ENCODE results near the gene FBXW10B.
"Not testable (repeated sequence)": the region's sequence is repeated elsewhere in the genome, so short reads cannot be mapped to it uniquely, and the experiment has no call there.

FBXW10B gene

DNA sequence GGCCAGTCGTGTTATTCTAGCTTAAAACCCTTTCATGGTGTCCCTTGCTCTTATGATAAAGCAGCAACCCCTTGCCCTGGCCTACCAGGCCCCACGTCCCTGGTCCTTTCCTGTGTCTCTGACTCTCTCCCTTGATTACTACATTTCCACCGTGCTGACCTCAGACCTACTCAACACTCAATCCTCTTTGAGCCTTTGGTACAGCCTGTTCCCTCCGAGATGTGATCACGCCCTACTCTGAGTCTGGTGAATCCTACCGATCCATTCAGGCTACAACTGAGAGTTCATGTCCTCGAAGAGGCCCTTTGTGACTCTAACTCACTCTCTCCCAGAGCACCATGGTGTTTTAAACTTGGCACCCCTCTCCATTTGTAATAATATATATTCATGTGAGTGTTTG, 10.5 kb upstream of the FBXW10B start:
- DNase-seq: not testable (repeated sequence)

DNA sequence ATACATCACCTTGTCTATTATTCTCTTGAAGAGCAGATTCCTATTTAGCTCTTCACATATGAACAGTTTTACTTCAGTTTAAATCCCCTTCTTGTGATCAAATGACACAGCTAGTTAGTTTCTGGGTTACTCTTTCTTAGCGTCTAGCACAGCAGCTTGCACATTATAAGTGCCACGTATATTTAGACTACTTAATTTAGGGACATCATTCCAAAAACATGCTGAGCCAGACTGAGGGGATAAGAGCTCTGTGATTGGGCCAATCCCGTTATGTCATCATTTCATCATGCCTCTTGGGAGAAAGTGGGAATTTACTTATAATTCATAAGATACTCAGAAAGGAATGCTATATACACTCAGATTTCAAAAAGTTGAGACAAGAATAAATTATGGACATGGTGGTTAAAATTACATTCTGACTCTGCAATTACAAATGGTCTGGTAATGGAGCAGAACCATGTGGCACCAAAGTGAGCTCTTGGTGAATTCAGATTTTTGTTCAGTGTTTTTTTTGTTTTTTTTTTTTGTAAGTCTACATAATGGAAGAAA, 4.2 kb upstream of the FBXW10B start:
- not testable (repeated sequence) for DNase-seq

DNA sequence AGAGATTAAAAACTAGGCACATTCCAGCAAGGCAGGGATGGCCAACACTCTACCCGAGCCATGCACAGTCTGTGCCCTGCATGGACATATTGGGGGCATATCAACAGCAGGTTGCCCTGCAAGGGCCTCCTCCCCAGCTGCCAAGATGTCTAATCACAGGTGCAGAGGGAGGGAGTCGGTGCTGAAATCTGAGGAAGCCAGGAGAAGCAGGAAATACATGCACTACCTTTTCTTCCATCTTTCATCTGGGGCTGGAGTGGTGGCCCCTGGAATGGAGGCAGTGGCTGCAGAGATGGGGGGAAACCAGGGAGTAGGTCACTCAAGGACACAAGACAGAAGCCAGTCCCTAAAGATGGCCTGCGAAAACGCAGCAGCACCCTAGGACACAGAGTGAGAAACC, 3.8 kb upstream of the FBXW10B start:
- DNase-seq: not testable (repeated sequence)

DNA sequence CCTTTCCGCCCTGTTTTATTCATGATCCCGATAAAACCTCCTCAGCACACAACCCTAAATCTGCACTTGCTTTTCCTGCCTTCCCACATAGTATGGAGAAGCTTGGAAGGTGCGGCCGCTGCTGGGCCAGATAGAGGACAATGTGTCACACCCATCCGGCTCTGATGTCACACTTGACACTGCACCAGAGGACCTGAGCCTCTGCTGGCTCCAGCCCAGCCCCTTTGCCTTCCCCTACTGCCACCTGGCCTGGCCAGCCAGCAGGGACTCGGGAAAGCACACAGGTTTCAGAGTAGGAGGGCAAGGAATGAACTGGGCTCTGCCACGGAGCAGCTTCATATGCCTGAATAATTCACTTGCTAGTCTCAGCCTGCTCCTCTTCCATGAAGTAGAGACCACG, 2.6 kb upstream of the FBXW10B start:
- not testable (repeated sequence) for DNase-seq

DNA sequence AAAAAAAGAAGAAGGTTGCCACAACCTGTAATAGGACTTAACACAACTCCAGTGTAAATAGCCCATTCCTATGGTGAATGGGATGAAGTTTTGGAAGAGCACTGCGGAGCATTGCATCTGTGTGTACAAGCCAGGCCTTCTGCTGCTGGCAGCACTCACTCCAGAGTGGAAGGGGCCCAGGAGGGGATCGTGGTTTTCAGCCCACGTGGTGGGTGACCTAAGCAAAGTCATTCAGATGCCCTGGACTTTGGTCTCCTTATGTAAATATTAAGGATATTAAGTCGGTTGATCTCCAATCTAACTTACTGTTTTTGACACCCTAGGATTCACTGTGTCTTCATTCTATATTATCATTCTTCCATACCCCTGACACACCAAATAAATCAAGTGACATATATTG, 2.7 kb downstream of the FBXW10B start:
- DNase-seq: not testable (repeated sequence)

DNA sequence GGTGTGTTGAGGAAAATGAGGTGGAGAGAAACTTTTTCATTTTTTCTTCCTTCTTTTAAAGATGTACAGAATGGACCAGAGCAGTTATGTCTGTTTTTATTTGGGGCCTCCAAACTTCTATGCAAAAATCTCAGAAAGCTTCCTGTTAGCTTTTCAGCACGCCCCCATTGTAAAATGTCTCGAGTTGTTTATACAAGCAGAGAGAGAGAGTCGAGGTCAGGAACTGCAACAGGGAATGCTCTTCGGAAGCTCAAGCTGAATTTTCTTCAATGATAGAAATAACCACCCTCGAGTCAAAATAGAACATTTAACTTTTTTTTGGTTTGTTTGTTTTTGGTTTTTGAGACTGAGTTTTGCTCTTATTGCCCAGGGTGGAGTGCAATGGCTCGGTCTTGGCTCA, 3.7 kb downstream of the FBXW10B start:
- not testable (repeated sequence) for DNase-seq

DNA sequence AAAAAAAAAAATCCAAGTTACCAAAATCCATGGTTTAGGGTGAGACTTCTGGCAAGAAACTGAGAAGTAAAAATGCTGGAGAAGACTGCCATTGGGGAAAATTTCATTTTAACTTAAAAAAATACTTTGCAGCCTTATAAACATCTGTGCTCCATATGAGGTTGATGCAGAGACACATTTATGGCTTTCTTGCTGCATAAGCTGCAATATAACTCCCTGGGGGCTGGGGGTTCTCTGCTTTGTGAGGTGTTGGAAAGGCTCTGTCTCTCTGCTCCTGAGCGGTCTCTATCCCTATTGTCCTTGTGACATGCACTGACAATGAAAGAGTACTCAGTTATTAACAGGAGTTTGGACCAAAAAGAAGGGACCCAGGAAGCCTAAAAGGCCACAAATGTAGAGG, 6.4 kb downstream of the FBXW10B start:
- not testable (repeated sequence) for DNase-seq

DNA sequence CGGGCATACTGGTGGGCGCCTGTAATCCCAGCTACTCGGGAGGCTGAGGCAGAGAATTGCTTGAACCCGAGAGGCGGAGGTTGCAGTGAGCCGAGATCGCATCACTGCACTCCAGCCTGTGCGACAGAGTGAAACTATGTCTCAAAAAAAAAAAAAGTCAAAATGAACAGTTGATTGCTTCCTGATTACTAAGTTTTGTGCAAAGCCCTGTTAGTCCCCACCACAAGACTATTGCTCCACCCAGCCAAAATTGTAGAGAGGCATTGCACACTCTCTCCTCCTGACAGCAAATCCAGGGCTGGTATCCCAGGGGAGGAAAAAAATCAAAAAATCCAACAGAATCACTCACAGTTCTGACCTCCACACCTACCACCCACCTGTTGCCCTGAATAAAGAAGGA, 26.5 kb downstream of the FBXW10B start:
- not testable (repeated sequence) for DNase-seq

DNA sequence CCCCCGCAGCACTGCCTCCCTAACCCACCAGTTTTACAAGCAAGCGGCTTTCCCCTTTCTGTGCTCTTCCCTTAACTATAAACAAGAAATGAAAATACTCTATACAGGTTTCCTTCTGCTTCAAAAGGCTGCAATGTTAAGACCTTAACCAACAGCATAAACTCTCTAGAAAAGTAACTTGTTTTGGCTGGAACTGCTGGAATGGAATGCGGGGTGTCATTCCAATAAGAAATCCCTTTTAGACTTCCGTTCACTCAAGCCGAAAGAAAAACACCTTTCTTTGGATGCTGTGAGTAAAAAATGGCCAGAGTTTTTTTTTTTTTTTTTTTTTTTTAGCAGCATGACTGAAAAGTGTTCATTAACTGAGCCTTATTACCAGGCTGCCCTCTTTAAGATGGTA, 27.5 kb downstream of the FBXW10B start:
- not testable (repeated sequence) for DNase-seq

DNA sequence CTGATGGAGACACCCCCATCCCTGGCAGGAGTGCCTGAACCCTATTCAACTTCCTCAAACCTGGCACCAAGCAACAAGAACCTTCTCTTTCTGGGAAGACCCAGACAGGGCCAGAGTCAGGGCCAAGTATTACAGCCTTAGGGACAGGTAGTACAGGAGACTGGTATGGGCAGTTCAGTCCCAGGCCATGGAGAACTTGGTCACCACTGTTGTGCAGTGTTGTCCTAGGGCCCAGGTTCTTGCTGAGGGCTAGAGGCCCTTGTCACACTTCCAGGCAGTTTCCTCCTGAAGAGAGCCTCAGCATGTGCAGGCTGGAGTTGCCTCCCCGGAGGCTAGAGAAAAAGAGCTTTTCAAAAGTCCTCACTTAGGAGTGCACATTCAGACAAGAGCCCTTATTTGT, 28.7 kb downstream of the FBXW10B start:
- not testable (repeated sequence) for DNase-seq

DNA sequence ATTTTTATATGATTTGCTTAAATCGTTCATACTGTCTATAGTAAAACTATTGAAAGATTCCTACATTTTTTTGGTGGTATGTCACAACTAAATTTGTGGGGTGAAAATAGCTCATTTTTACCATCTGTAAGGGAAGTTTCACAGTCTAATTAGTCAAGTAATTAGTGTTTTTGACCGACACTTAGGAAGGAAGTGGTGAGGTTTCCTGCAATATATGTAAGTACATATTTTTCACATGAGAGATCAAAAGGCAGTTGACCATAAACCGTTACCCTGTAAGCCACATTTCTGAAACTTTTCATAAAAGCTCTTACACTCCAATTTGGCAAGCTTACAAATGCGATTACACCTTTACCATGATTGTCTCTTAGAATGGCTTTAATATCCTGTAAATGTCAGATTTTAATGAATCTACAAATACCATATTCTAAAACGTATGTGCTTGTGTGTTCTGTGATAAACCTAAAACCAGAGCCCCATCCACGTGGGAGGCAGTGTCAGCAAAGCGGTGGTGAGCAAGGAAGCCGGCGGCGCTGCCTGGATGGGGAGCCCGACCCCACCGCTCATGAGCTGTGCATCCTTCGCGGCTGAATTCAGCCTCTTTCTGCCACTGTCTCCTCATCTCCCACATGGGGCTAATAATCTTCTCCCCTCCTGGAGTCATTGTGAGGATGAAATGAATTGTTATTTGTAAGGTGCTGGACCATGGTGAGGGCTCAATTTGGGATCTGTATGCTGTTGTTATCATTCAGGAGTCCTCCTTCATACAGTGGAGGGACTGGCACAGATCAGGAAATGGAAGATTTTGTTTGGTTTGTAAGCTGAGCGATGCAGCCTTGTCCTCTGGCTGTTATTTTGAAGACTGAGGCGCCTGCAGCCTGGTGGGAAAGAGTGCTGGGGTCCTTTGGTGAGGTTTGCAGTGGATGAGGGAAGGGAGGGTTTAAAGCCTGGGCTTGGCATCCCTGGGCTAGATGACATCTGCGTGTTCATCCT, 29.7 kb downstream of the FBXW10B start:
- not testable (repeated sequence) for DNase-seq

DNA sequence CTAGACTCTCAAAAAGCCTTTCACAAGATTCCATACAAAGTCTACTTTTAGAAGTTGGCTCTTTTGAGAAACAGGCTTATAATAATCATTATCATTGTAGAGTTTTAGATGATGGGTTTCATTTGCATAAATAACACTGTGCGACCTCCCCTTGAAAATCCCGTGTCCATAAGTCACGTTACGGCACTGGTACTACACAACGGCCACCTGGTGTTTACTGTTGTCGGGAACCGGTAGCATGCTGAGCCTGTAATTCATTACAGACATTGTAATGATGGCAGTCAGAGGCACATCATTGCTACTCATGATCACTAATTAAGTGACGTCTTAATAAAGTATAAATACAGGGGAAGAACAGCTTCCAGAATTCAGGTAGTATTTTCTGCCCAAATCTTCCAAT, 31.5 kb downstream of the FBXW10B start:
- DNase-seq: not testable (repeated sequence)

DNA sequence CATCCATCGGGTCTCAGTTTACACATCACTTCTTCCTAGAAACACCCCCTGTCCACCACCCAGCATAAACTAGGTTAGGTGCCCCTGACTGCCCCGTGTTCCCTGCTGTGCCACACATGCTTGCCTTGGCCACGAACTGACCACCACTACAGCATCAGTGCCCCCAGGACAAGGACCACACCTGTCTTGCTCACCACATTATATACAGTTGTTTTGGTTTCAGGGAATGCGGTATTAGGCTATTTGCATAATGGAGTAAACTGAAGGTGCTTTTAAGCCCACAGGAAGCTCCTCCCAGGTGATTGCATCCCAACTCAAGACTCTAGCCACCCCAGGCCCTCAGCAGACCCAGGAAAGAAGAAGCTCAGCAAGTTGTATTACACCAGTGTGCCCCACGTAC, 36.2 kb downstream of the FBXW10B start:
- DNase-seq: not testable (repeated sequence)

DNA sequence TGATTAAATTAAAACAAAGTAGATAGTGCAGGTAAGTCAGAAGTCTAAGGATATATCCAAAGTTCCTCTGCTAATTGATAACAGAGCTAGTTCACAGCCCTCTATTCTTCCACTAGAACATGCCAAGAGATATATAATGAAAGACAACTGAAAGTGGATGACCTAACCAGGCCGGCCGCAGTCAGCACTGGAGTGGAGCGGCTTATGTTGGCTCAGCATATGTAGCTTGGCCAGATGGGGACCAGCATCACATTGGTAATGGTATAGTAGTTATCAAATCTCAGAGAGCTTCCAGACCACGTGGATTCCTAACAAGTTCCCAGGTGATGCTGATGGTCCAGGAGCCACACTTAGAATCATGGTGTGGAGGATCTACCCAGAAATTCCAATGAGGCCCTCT, 38.0 kb downstream of the FBXW10B start:
- DNase-seq: not testable (repeated sequence)

DNA sequence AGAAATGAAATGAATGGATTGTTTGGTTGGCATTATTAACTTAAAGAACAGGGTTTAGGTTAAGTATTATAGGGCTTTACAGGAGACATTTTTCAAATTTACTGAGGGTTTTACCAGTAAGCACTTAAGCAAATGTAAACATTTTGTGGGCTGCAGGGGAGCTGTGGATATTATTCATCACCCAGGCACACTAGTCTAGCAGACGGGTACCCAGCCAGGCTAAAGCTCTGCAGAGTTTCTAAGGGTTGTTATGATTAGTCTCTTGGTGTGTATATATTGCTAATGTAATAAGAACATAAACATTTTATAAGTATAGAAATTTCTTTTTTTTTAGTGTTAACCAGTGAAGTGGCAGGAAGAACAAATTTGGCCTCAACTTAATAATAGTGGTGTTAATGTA, 42.7 kb downstream of the FBXW10B start:
- not testable (repeated sequence) for DNase-seq

DNA sequence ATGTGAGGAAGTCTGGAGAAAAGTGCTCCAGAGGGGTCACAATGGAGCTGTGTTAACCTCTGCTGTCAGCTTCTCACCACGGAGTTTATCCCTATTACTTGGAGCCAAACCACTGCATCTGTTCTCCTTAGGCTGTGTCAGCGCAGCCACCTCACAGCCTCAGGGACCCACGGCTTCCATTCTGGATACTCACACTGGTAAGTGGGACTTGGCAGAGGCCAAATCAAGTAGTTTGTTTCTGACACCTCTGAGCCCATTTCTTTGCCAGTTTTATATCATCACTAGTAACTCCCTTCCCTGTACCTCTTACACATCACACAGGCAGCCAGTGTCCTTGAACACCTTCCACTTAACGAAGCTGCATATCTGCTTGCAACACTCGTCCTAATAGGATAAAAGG, 44.8 kb downstream of the FBXW10B start:
- not testable (repeated sequence) for DNase-seq

DNA sequence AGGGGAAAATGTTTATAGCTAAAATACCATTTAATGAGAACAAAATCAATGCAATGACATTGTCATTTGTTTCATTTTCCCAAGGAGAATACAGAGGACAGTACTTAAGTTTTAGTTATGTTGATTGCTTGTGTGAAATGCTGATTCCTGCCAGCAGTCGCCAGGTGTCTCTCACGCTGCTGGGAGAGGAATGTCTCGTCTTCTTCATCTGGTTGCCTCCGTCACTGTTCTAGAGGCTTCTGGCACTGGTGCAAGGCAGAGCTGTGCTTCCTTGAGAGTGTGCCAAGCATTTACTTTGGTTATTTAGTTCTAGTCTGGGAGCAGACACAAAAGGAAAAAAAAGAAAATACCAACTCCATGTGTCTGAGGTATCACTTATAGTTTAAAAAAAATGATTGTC, 45.6 kb downstream of the FBXW10B start:
- not testable (repeated sequence) for DNase-seq

Measured in NCI-H526 treated with DMSO at 0.1 percent for 48 hours (cell line).